ENCODE results near the gene HDAC7. TPM values are rescaled to one million over a fixed set of nuclear protein-coding genes. Genes with fewer than 3 reads are reported as not detected.

The HDAC7 gene
- total and polyA plus RNA-seq, 2 donors (not counting 1 experiment from before 2014, with no cell fraction given): 28.1 to 31.6 TPM

GRCh38 chr12:47867495-47867941 lies 47.8 kb upstream of the HDAC7 start:
- Histone ChIP-seq H3K4me2 (ENCODE audit: extremely low read depth, insufficient read depth, low read length) (no peak overlapping the region), H3K4me3 (replicated peaks in 1 of 4; ENCODE audit: control extremely low read depth in 1 of 4, insufficient read depth in 1 of 4, low read depth in 3 of 4, low read length in 4 of 4) (no peak overlapping the region), H3K79me2 (ENCODE audit: control insufficient read depth, insufficient read depth, low read length) (no peaks in the 10 kb centered on the region), H4K20me1 (ENCODE audit: control insufficient read depth, extremely low read depth, insufficient read depth, low read length) (no peaks in the 10 kb centered on the region), H3K9ac (ENCODE audit: insufficient read depth, low read length) (no peak overlapping the region), H3K36me3 (ENCODE audit: control insufficient read depth, insufficient read depth, low read length) (peaks cover 4% of the 10 kb centered on the region), H3K27ac (ENCODE audit: insufficient read depth, low read length) (peak overlapping the region; percentile 34), H3K4me1 (ENCODE audit: control insufficient read depth, extremely low read depth, insufficient read depth, low read length) (peaks cover 10% of the 10 kb centered on the region), H3K9me3 (ENCODE audit: control insufficient read depth, insufficient read depth, low read depth, low read length) (no peaks in the 10 kb centered on the region), H2AFZ (ENCODE audit: low read length) (no peak overlapping the region), H3K27me3 (ENCODE audit: control insufficient read depth, insufficient read depth, low read length) (no peaks in the 10 kb centered on the region)
- TF ChIP-seq EZH2 (IDR thresholded peaks at IDR 0.05; ENCODE audit: low read length, missing control alignments) (no peak), CTCF (conservative IDR thresholded peaks at IDR 0.05 in 1 of 2, IDR thresholded peaks at IDR 0.05 in 1 of 2; ENCODE audit: low read depth in 1 of 2, low read length in 2 of 2) (no peak)
- peak; percentile 87 to 89 for DNase-seq (ENCODE audit: low read depth in 2 of 2)

GRCh38 chr12:47864646-47865235 lies 45.0 kb upstream of the HDAC7 start:
- Histone ChIP-seq H3K9ac (ENCODE audit: insufficient read depth, low read length) (no peak overlapping the region), H3K4me2 (ENCODE audit: extremely low read depth, insufficient read depth, low read length) (no peak overlapping the region), H3K4me3 (replicated peaks in 1 of 4; ENCODE audit: control extremely low read depth in 1 of 4, insufficient read depth in 1 of 4, low read depth in 3 of 4, low read length in 4 of 4) (no peak overlapping the region), H3K36me3 (ENCODE audit: control insufficient read depth, insufficient read depth, low read length) (peaks cover 4% of the 10 kb centered on the region), H3K4me1 (ENCODE audit: control insufficient read depth, extremely low read depth, insufficient read depth, low read length) (peaks cover 4% of the 10 kb centered on the region), H3K27me3 (ENCODE audit: control insufficient read depth, insufficient read depth, low read length) (no peaks in the 10 kb centered on the region), H3K9me3 (ENCODE audit: control insufficient read depth, insufficient read depth, low read depth, low read length) (no peaks in the 10 kb centered on the region), H3K27ac (ENCODE audit: insufficient read depth, low read length) (no peak overlapping the region), H3K79me2 (ENCODE audit: control insufficient read depth, insufficient read depth, low read length) (no peaks in the 10 kb centered on the region), H4K20me1 (ENCODE audit: control insufficient read depth, extremely low read depth, insufficient read depth, low read length) (no peaks in the 10 kb centered on the region), H2AFZ (ENCODE audit: low read length) (no peak overlapping the region)
- DNase-seq (ENCODE audit: low read depth in 2 of 2): no peak
- TF ChIP-seq EZH2 (IDR thresholded peaks at IDR 0.05; ENCODE audit: low read length, missing control alignments): no peak

- peaks cover 4% of the 10 kb centered on the region for H3K36me3 ChIP-seq (ENCODE audit: control insufficient read depth, insufficient read depth, low read length)
- H3K4me1 ChIP-seq (ENCODE audit: control insufficient read depth, extremely low read depth, insufficient read depth, low read length): peaks cover 4% of the 10 kb centered on the region
- DNase-seq (ENCODE audit: low read depth in 2 of 2): no peak
- H4K20me1 ChIP-seq (ENCODE audit: control insufficient read depth, extremely low read depth, insufficient read depth, low read length): no peaks in the 10 kb centered on the region
- no peaks in the 10 kb centered on the region for H3K27me3 ChIP-seq (ENCODE audit: control insufficient read depth, insufficient read depth, low read length)
- H3K27ac ChIP-seq (ENCODE audit: insufficient read depth, low read length): no peak overlapping the region
- H3K9me3 ChIP-seq (ENCODE audit: control insufficient read depth, insufficient read depth, low read depth, low read length): no peaks in the 10 kb centered on the region
- no peak overlapping the region for H3K4me2 ChIP-seq (ENCODE audit: extremely low read depth, insufficient read depth, low read length)
- H3K79me2 ChIP-seq (ENCODE audit: control insufficient read depth, insufficient read depth, low read length): no peaks in the 10 kb centered on the region
- TF ChIP-seq CTCF (conservative IDR thresholded peaks at IDR 0.05 in 1 of 2, IDR thresholded peaks at IDR 0.05 in 1 of 2; ENCODE audit: low read depth in 1 of 2, low read length in 2 of 2) (no peak), EZH2 (IDR thresholded peaks at IDR 0.05; ENCODE audit: low read length, missing control alignments) (no peak)
- no peak overlapping the region for H3K4me3 ChIP-seq (replicated peaks in 1 of 4; ENCODE audit: control extremely low read depth in 1 of 4, insufficient read depth in 1 of 4, low read depth in 3 of 4, low read length in 4 of 4)
- H2AFZ ChIP-seq (ENCODE audit: low read length): no peak overlapping the region
- H3K9ac ChIP-seq (ENCODE audit: insufficient read depth, low read length): no peak overlapping the region
These were observed 44.3 kb upstream of the HDAC7 start for GRCh38 chr12:47863985-47864384.
